H1 (cell line): ENCODE results near the gene LRRC23. TPM values are rescaled to one million over a fixed set of nuclear protein-coding genes. Genes with fewer than 3 reads are reported as not detected.
A peak's percentile ranks its signal among the peaks of the same experiment; 100 is the strongest.

ENCODE experiments used
- CTCF ChIA-PET: fragments of 300-600 bp; sonication (Branson Sonifier 250); formaldehyde crosslinking; loops from one replicate; lab custom pipeline; 2021; ENCODE audit not compliant: partially characterized antibody; lab: Charles Lee
- POLR2A ChIA-PET: fragments of 300-600 bp; sonication (Branson Sonifier 250); formaldehyde crosslinking; loops from one replicate; lab custom pipeline; 2021; ENCODE audit warnings: inconsistent platforms; ENCODE audit not compliant: partially characterized antibody; lab: Charles Lee
- DNase-seq, 2 experiments: peaks; one replicate each; pipeline versions ENCODE4 v3.0.0 to v3.0.0-alpha.2; 2010 to 2022; ENCODE audit warnings: low spot score in 2 of 2, low read depth in 1 of 2, mixed read lengths in 1 of 2
- FAIRE-seq: peaks from 2 replicates; lab custom pipeline; 2011; peaks lifted over from hg19 to GRCh38; lab: Jason Lieb, UNC
- H2AFZ ChIP-seq: 2 replicates; pipeline ENCODE4 v1.8.1; 2012; ENCODE audit warnings: low read length, inconsistent platforms
- H2AK5ac ChIP-seq: 2 replicates; pipeline ENCODE4 v1.6.1; 2013; ENCODE audit warnings: low read depth, low read length
- H2BK120ac ChIP-seq: replicated peaks from 2 replicates; pipeline ENCODE3; 2013; ENCODE audit warnings: low read depth, low read length, inconsistent platforms
- H2BK12ac ChIP-seq: 2 replicates; pipeline ENCODE4 v1.6.1; 2013; ENCODE audit warnings: low read depth, low read length
- H2BK15ac ChIP-seq: 2 replicates; pipeline ENCODE4 v1.6.1; 2013; ENCODE audit warnings: low read length
- H2BK20ac ChIP-seq: 2 replicates; pipeline ENCODE4 v1.6.1; 2013; ENCODE audit warnings: low read length
- H2BK5ac ChIP-seq: 2 replicates; pipeline ENCODE4 v1.6.1; 2013; ENCODE audit warnings: low read depth, low read length
- H3K14ac ChIP-seq: 2 replicates; pipeline ENCODE4 v1.6.1; 2013; ENCODE audit warnings: inconsistent platforms; ENCODE audit not compliant: insufficient read length
- H3K18ac ChIP-seq: 2 replicates; pipeline ENCODE4 v1.6.1; 2013; ENCODE audit warnings: low read length; ENCODE audit errors: extremely low read depth
- H3K23ac ChIP-seq: 2 replicates; pipeline ENCODE4 v1.6.1; 2013; ENCODE audit warnings: inconsistent platforms; ENCODE audit not compliant: insufficient read length
- H3K23me2 ChIP-seq: 2 replicates; pipeline ENCODE4 v1.6.1; 2013; ENCODE audit warnings: low read depth, low read length
- H3K27ac ChIP-seq: 2 replicates; pipeline ENCODE4 v1.6.1; 2011; ENCODE audit warnings: low read depth, low read length, inconsistent platforms
- H3K27me3 ChIP-seq, 4 experiments: replicated peaks in 1 of 4; 1 replicate in 1 of 4; 2 replicates in 3 of 4; pipeline versions ENCODE4 v1.6.1 to v1.8.1; 2011 to 2013; ENCODE audit warnings: low read length in 3 of 4, mild to moderate bottlenecking in 3 of 4, inconsistent platforms in 2 of 4, mixed read lengths in 2 of 4, moderate library complexity in 1 of 4; ENCODE audit not compliant: control insufficient read depth in 3 of 4, insufficient read depth in 3 of 4; ENCODE audit errors: extremely low read depth in 1 of 4
- H3K36me3 ChIP-seq, 4 experiments: 2 replicates each; pipeline versions ENCODE4 v1.6.1 to v1.8.1; 2011 to 2013; ENCODE audit warnings: mild to moderate bottlenecking in 4 of 4, low read length in 3 of 4, moderate library complexity in 2 of 4, control low read depth in 1 of 4, inconsistent platforms in 1 of 4; ENCODE audit not compliant: insufficient read depth in 4 of 4, control insufficient read depth in 2 of 4
- H3K4ac ChIP-seq: replicated peaks from 2 replicates; pipeline ENCODE3; 2013; ENCODE audit warnings: low read length, low read depth, mixed read lengths, inconsistent platforms; ENCODE audit not compliant: insufficient read length
- H3K4me1 ChIP-seq, 4 experiments: replicated peaks in 1 of 4; 1 replicate in 1 of 4; 2 replicates in 3 of 4; pipeline versions ENCODE4 v1.6.1 to v1.8.1; 2011 to 2013; ENCODE audit warnings: low read length in 3 of 4, inconsistent platforms in 2 of 4, mixed read lengths in 1 of 4; ENCODE audit not compliant: insufficient read depth in 4 of 4, control insufficient read depth in 3 of 4
- H3K4me2 ChIP-seq, 2 experiments: 2 replicates each; pipeline versions ENCODE4 v1.6.1 to v1.8.1; 2011 to 2013; ENCODE audit warnings: low read depth in 2 of 2, low read length in 2 of 2, control low read depth in 1 of 2, inconsistent platforms in 1 of 2, mild to moderate bottlenecking in 1 of 2; ENCODE audit not compliant: insufficient read depth in 1 of 2
- H3K4me3 ChIP-seq, 4 experiments: fragments of 200-600, 300-600 bp in 1 of 4; sonication (generic), shearing (Covaris generic), sonication (Bioruptor Twin) in 1 of 4; 2 replicates each; pipeline versions ENCODE4 v1.5.1 to v1.8.1; 2011 to 2016; ENCODE audit warnings: low read length in 4 of 4, low read depth in 3 of 4, control low read depth in 2 of 4, inconsistent platforms in 2 of 4, mild to moderate bottlenecking in 2 of 4, mixed read lengths in 1 of 4, moderate library complexity in 1 of 4; ENCODE audit not compliant: insufficient read depth in 2 of 4; ENCODE audit errors: extremely low read depth in 1 of 4
- H3K56ac ChIP-seq: replicated peaks from 2 replicates; pipeline ENCODE3; 2013; ENCODE audit warnings: low read depth, mild to moderate bottlenecking, mixed read lengths, low read length, inconsistent platforms; ENCODE audit not compliant: insufficient read length
- H3K79me1 ChIP-seq: 2 replicates; pipeline ENCODE4 v1.6.1; 2013; ENCODE audit warnings: low read depth, low read length, control low read depth
- H3K79me2 ChIP-seq, 2 experiments: 2 replicates each; pipeline versions ENCODE4 v1.6.1 to v1.8.1; 2012 to 2013; ENCODE audit warnings: low read length in 2 of 2, mild to moderate bottlenecking in 2 of 2, inconsistent platforms in 1 of 2; ENCODE audit not compliant: insufficient read depth in 2 of 2, control insufficient read depth in 1 of 2
- H3K9ac ChIP-seq, 4 experiments: replicated peaks in 1 of 4; 1 replicate in 1 of 4; 2 replicates in 3 of 4; pipeline versions ENCODE4 v1.6.1 to v1.8.1; 2011 to 2013; ENCODE audit warnings: low read depth in 3 of 4, low read length in 3 of 4, control low read depth in 2 of 4, mild to moderate bottlenecking in 2 of 4, moderate library complexity in 2 of 4, inconsistent platforms in 1 of 4; ENCODE audit errors: extremely low read depth in 1 of 4
- H3K9me3 ChIP-seq, 2 experiments: 2 replicates each; pipeline versions ENCODE4 v1.6.1 to v1.8.1; 2012 to 2013; ENCODE audit warnings: mild to moderate bottlenecking in 2 of 2, moderate library complexity in 2 of 2, control low read depth in 1 of 2, inconsistent platforms in 1 of 2, low read depth in 1 of 2, low read length in 1 of 2, mixed read lengths in 1 of 2; ENCODE audit not compliant: insufficient read depth in 2 of 2
- H4K20me1 ChIP-seq, 2 experiments: replicated peaks in 1 of 2; 2 replicates each; pipeline versions ENCODE3 to v1.8.1; 2011 to 2013; ENCODE audit warnings: inconsistent platforms in 2 of 2, low read length in 2 of 2, mild to moderate bottlenecking in 1 of 2; ENCODE audit not compliant: insufficient read depth in 2 of 2, control insufficient read depth in 1 of 2
- H4K5ac ChIP-seq: 2 replicates; pipeline ENCODE4 v1.6.1; 2013; ENCODE audit warnings: low read length, low read depth, mixed read lengths, inconsistent platforms; ENCODE audit not compliant: insufficient read length
- H4K8ac ChIP-seq: 2 replicates; pipeline ENCODE4 v1.8.0; 2013; ENCODE audit warnings: mild to moderate bottlenecking, moderate library complexity, low read length, inconsistent platforms; ENCODE audit not compliant: insufficient read depth; ENCODE audit errors: extremely low read depth
- H4K91ac ChIP-seq: replicated peaks from 2 replicates; pipeline ENCODE3; 2013; ENCODE audit warnings: low read length, mixed read lengths, inconsistent platforms; ENCODE audit not compliant: insufficient read length
- BACH1 ChIP-seq: IDR thresholded peaks from 2 replicates; pipeline ENCODE4 v1.6.1; 2012; ENCODE audit warnings: low read length, improper control_type of control experiment
- POLR2A ChIP-seq, 2 experiments: IDR thresholded peaks; 1 replicate in 1 of 2; 2 replicates in 1 of 2; pipeline ENCODE4 v1.6.1; 2011; ENCODE audit warnings: low read depth in 2 of 2, low read length in 2 of 2, mild to moderate bottlenecking in 2 of 2; ENCODE audit errors: control extremely low read depth in 1 of 2
- POLR2AphosphoS5 ChIP-seq: IDR thresholded peaks from 2 replicates; pipeline ENCODE4 v1.6.1; 2011; ENCODE audit warnings: low read depth, low read length
- RAD21 ChIP-seq, 2 experiments: IDR thresholded peaks in 1 of 2; conservative IDR thresholded peaks in 1 of 2; 2 replicates each; pipeline ENCODE4 v1.6.1; 2011; ENCODE audit warnings: low read depth in 2 of 2, low read length in 2 of 2, improper control_type of control experiment in 1 of 2, inconsistent platforms in 1 of 2, mild to moderate bottlenecking in 1 of 2, moderate library complexity in 1 of 2
- TCF12 ChIP-seq: IDR thresholded peaks from 2 replicates; pipeline ENCODE4 v1.6.1; 2011; ENCODE audit warnings: low read depth, mild to moderate bottlenecking, low read length
- TEAD4 ChIP-seq: IDR thresholded peaks from 2 replicates; pipeline ENCODE4 v1.6.1; 2012; ENCODE audit warnings: low read depth, low read length, inconsistent platforms, mixed read lengths
- WGBS, 2 experiments: shearing (Covaris generic) in 1 of 2; methylation state at CpG; one replicate each; pipeline versions ENCODE4 v1.1.6 to v1.1.7; 2013 to 2015; ENCODE audit warnings: low lambda C conversion rate in 2 of 2, mixed read lengths in 2 of 2, inconsistent platforms in 1 of 2, low coverage in 1 of 2, missing lambda C conversion rate in 1 of 2; ENCODE audit not compliant: insufficient replicate concordance in 2 of 2, insufficient coverage in 1 of 2, insufficient read length in 1 of 2; ENCODE audit errors: extremely low coverage in 1 of 2, missing lambda C conversion rate in 1 of 2; 5-methylcytosine and 5-hydroxymethylcytosine counted together
- polyA plus RNA-seq, 7 experiments: library from polyadenylated mRNA; depleted of rRNA in 3 of 7; stranded (reverse) in 5 of 7; unstranded in 2 of 7; fragments of >200 nt in 5 of 7; fragments of 200-250 nt in 2 of 7; gene quantifications; 1 replicate in 5 of 7; 2 replicates in 1 of 7; 4 replicates in 1 of 7; pipeline versions ENCODE4 v1.2.1 to v1.2.3, GENCODE V29; 2011 to 2013; ENCODE audit warnings: missing spikeins in 2 of 7, mixed read lengths in 2 of 7
- total RNA-seq: library from RNA; stranded (reverse); fragmentation: NEBNext Ultra II Directional; extraction: Animal tissue kit (Norgen Biotek cat#: 25700); gene quantifications from 2 replicates; pipeline ENCODE4 v1.2.1, GENCODE V29; 2021
- TF ChIP-seq, protein P1 (sequence below): IDR thresholded peaks from 2 replicates; pipeline ENCODE4 v1.6.1; 2012; ENCODE audit warnings: inconsistent platforms
- TF ChIP-seq, protein P2 (sequence below): IDR thresholded peaks from 2 replicates; pipeline ENCODE4 v1.6.1; 2012; ENCODE audit warnings: inconsistent platforms

LRRC23 gene
- total and polyA plus RNA-seq, 2 of the 8 experiments (the other 6 are each of a cell fraction or from before 2014, with no cell fraction given) = 2.5 to 3.6 TPM

DNA sequence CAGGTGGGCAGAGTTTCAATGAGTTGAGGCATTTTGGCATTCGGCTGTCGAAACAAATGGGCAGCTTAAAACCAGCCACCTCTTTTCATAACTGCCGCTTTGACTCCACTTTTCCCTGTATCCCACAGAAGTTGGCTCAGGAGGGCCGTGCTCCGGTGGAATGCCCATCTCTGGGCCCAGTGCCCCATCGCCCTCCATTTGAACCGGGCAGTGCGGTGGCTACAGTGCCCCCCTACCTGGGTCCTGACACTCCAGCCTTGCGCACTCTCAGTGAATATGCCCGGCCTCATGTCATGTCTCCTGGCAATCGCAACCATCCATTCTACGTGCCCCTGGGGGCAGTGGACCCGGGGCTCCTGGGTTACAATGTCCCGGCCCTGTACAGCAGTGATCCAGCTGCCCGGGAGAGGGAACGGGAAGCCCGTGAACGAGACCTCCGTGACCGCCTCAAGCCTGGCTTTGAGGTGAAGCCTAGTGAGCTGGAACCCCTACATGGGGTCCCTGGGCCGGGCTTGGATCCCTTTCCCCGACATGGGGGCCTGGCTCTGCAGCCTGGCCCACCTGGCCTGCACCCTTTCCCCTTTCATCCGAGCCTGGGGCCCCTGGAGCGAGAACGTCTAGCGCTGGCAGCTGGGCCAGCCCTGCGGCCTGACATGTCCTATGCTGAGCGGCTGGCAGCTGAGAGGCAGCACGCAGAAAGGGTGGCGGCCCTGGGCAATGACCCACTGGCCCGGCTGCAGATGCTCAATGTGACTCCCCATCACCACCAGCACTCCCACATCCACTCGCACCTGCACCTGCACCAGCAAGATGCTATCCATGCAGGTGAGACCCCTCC lies 34.0 kb downstream of the LRRC23 start:
- peak overlapping the region; percentile 69 for H4K5ac ChIP-seq
- H3K9me3 ChIP-seq = no peaks in the 10 kb centered on the region
- H4K20me1 ChIP-seq = peaks cover 4 to 5% of the 10 kb centered on the region in 2 experiments
- H3K23ac ChIP-seq = no peak overlapping the region
- TF ChIP-seq TCF12 (no peak), BACH1 (no peak), RAD21 (IDR thresholded peaks at IDR 0.05 in 1 of 2, conservative IDR thresholded peaks at IDR 0.05 in 1 of 2; ENCODE audit: low read depth in 2 of 2, low read length in 2 of 2) (no peak), POLR2A (IDR thresholded peaks at IDR 0.05; ENCODE audit: control extremely low read depth in 1 of 2, low read depth in 2 of 2, low read length in 2 of 2) (peak in 1 of 2 experiments; percentile 20; a peak in 2 of 3 replicates), TEAD4 (no peak), POLR2AphosphoS5 (peak; percentile 80; the same call in 1 of the 2 replicates)
- TF ChIP-seq, protein P1, sequence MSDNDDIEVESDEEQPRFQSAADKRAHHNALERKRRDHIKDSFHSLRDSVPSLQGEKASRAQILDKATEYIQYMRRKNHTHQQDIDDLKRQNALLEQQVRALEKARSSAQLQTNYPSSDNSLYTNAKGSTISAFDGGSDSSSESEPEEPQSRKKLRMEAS = no peak
- TF ChIP-seq, protein P2, sequence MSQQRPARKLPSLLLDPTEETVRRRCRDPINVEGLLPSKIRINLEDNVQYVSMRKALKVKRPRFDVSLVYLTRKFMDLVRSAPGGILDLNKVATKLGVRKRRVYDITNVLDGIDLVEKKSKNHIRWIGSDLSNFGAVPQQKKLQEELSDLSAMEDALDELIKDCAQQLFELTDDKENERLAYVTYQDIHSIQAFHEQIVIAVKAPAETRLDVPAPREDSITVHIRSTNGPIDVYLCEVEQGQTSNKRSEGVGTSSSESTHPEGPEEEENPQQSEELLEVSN = no peak
- TF ChIP-seq, all 59 proteins: peak for 2
- peaks cover 4% of the 10 kb centered on the region; the same call in 1 of the 2 replicates for H3K23me2 ChIP-seq
- ChIA-PET POLR2A (interaction anchor here (0.9 to 44.0 kb wide), 12 partner anchors 4 to 246 kb away, joined by 3 to 1596 read pairs (median 4); partner anchors contain the start of genes ATN1, C12orf57, CDCA3 and EMG1), CTCF (interaction anchor here (0.9 to 20.2 kb wide), 18 partner anchors 13 to 184 kb away, joined by 3 to 253 read pairs (median 4); partner anchors contain the start of genes ATN1, LPCAT3, SPSB2 and TPI1)
- peaks cover 0 to 18% (median 5%) of the 10 kb centered on the region in 4 experiments; a peak in 6 of 7 replicates for H3K4me1 ChIP-seq
- H2AFZ ChIP-seq = no peak overlapping the region
- peak overlapping the region; percentile 46 to 71 for H3K4me2 ChIP-seq
- peak overlapping the region in 3 of 4 experiments; percentile 9 to 67 (median 56); a peak in 5 of 7 replicates for H3K9ac ChIP-seq
- no peak for DNase-seq
- H3K27ac ChIP-seq = peak overlapping the region; percentile 90
- no peak overlapping the region for H2BK20ac ChIP-seq
- no peaks in the 10 kb centered on the region for H3K27me3 ChIP-seq
- 91% methylated on average over 31 of the region's 32 CpGs; no CpG with 5 or more reads in 1 of the 2 experiments for WGBS, 2 experiments
- no peaks in the 10 kb centered on the region for H3K79me2 ChIP-seq
- peak overlapping the region; percentile 79 for H2BK5ac ChIP-seq
- peak overlapping the region; percentile 85 for H3K18ac ChIP-seq
- H3K56ac ChIP-seq = no peak overlapping the region
- peak overlapping the region; percentile 82 for H4K91ac ChIP-seq
- H2AK5ac ChIP-seq = peak overlapping the region; percentile 60; the same call in 1 of the 2 replicates
- peak overlapping the region; percentile 68 for H4K8ac ChIP-seq
- H3K4ac ChIP-seq = peak overlapping the region; percentile 39
- peak overlapping the region; percentile 25 for H2BK120ac ChIP-seq
- no peak overlapping the region for H3K14ac ChIP-seq
- H3K36me3 ChIP-seq = peaks cover 14 to 42% (median 29%) of the 10 kb centered on the region in 4 experiments
- no peak overlapping the region for H2BK15ac ChIP-seq
- peaks cover 5% of the 10 kb centered on the region; the same call in 1 of the 2 replicates for H3K79me1 ChIP-seq
- H3K4me3 ChIP-seq = peak overlapping the region; percentile 21 to 69 (median 53)
- no peak for FAIRE-seq
- peak overlapping the region; percentile 68; the same call in 1 of the 2 replicates for H2BK12ac ChIP-seq
